AG10803 (cell line): ENCODE results near the gene PTGES2.
A peak's percentile ranks its signal among the peaks of the same experiment; 100 is the strongest.

Source experiments
- DNase-seq: peaks from one replicate; pipeline ENCODE4 v3.0.0; 2010; ENCODE audit warnings: low read depth
- H3K4me3 ChIP-seq: 2 replicates; pipeline ENCODE4 v1.5.1; 2011; ENCODE audit warnings: mild to moderate bottlenecking, low read length, control low read depth
- TF ChIP-seq, protein P1 (sequence below): conservative IDR thresholded peaks from 2 replicates; pipeline ENCODE4 v1.5.1; 2011; ENCODE audit warnings: mild to moderate bottlenecking, low read length, control low read depth, inconsistent platforms

The PTGES2 gene

DNA sequence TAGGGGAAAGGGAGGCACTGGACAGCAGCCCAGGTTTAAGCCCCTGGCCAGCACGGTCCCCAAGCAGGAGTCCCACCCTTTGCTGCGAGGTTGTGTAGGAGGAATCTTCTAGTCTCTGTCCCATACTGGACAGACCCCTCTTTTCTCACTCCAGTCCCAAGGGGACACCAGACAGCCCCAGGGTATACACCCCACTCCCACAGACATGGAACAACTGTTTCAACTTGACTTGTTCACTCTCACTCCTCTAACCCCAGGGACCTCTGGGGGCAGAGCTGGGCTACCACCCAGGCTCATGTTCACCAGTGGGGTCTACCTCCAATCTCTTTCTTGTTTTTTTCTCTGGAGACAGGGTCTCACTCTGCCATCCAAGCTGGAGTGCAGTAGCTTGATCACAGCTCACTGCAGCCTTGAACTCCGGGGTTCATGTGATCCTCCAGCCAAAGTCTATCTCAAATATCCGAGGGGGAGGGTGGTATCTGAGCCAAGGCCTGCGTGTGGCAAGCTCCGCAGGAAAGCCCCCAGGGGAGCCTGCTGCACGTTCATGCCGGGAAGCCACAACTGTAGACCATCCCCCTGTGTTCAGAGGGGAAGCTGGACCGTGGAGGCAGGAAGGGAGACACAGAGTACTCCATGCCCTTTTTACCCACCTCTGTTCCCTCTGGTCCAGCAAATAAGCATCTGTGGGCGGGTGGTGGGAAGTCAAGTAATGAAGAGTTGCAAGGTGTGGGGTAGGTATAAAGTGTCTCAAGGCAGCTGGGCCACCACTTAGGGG lies 1.8 kb downstream of the PTGES2 start:
- TF ChIP-seq, protein P1, sequence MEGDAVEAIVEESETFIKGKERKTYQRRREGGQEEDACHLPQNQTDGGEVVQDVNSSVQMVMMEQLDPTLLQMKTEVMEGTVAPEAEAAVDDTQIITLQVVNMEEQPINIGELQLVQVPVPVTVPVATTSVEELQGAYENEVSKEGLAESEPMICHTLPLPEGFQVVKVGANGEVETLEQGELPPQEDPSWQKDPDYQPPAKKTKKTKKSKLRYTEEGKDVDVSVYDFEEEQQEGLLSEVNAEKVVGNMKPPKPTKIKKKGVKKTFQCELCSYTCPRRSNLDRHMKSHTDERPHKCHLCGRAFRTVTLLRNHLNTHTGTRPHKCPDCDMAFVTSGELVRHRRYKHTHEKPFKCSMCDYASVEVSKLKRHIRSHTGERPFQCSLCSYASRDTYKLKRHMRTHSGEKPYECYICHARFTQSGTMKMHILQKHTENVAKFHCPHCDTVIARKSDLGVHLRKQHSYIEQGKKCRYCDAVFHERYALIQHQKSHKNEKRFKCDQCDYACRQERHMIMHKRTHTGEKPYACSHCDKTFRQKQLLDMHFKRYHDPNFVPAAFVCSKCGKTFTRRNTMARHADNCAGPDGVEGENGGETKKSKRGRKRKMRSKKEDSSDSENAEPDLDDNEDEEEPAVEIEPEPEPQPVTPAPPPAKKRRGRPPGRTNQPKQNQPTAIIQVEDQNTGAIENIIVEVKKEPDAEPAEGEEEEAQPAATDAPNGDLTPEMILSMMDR = no peak
- H3K4me3 ChIP-seq = peak overlapping the region; percentile 17
- DNase-seq = no peak

DNA sequence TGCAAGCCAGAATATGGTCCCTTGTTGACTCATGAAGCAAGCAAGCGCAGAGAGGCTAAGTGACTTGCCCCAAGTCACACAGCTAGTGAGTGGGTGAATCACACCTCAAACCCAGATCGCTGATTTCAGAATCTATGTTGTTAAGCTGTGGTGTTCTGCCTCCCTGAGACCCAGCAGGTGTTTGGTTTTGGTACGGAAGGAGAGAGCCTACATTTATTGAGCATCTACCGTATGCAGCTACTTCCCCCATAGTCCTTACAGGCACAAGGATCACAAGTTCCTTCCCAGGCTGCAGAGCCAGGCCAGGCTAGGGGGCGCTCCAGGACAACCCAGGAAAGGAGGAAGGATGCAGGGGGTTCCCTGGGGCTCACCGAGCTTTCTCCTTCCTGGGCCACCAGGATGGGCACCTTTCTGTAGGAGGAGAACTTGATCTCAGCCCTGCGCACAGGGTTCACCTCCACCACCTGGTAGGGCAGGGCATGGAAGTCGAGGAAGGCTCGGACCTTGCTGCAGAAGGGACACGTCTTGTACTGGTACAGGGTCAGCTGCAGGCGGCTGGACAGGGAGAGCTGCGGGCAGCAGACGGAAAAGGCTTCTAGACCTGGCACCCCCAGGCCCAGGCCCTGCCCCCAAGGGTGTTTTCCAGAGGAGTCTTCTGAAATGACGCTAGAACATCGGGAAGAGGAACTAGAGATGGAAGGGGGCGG lies 2.5 kb downstream of the PTGES2 start:
- DNase-seq = peak; percentile 49
- no peak overlapping the region for H3K4me3 ChIP-seq
- TF ChIP-seq, protein P1 = peak; percentile 60

DNA sequence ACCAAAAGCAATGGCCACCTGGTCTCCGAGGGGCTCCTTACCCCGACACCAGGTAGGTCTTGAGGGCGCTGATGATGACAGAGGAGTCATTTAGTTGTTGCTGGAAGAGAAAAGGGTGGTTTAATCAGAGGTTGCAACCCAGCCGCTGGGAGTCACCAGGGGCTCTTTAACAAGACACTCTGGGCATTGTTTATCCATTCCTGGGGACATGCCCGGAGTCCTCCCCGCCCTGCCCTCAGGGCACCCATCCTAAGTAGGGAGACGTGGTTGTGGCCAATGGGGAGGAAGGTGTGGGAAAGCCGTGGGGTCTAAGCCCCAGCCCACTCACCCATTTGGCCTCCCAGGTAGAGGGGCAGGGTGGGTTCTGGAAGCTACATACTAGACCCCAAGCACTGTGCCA lies 3.1 kb downstream of the PTGES2 start:
- TF ChIP-seq, protein P1 = no peak
- H3K4me3 ChIP-seq = no peak overlapping the region

DNA sequence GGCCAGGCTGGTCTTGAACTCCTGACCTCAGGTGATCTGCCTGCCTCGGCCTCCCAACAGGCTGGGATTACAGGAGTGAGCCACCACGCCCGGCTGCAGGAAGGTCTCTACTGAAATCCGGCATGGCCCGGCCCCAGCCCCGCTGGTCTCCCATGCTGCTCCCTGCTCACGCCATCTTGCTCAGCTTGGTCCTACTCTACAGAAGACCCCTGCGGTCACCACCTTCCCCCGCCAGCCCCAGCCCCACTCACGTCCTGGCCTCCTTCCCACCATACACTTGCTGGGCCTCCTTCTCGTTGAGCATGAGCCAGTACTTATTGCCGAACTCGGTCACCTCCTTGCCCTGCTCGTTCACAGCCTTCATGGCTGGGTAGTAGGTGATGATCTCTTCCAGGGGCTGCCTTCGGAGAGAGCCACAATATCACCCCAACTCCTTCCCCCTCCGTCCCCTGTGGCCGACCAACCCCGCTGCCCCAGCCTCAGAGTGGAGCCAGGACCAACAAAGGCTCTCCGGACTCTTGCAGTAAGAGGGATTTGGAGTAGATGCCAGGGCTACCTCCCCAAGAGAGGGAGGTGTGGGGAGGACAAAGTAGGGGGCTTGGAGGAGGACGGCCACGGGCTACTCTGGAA lies 4.0 kb downstream of the PTGES2 start:
- no peak overlapping the region for H3K4me3 ChIP-seq

More for the DNA sequence above, 3.1 kb downstream of the PTGES2 start:
- no peak for DNase-seq

DNA sequence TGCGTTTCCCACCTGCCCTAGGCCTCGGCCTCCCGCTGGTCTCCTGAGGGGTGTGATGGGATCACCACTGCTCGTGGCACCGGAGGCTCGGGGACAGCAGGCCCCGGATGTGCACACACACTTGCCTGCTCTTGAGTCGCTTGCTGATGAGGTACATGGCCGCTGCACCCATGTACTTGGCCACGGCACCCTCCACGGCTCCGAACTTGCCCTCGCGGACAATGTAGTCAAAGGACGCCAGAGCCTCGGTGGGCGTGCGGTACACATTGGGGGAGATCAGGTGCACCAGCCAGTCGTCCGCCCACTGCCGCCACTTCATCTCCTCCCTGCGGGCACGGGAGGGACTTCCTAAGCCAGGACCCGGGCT lies 4.7 kb downstream of the PTGES2 start:
- DNase-seq = no peak
- H3K4me3 ChIP-seq = no peak overlapping the region
- TF ChIP-seq, protein P1 = no peak

More for the DNA sequence above, 4.0 kb downstream of the PTGES2 start:
- DNase-seq = no peak
- TF ChIP-seq, protein P1 = no peak

DNA sequence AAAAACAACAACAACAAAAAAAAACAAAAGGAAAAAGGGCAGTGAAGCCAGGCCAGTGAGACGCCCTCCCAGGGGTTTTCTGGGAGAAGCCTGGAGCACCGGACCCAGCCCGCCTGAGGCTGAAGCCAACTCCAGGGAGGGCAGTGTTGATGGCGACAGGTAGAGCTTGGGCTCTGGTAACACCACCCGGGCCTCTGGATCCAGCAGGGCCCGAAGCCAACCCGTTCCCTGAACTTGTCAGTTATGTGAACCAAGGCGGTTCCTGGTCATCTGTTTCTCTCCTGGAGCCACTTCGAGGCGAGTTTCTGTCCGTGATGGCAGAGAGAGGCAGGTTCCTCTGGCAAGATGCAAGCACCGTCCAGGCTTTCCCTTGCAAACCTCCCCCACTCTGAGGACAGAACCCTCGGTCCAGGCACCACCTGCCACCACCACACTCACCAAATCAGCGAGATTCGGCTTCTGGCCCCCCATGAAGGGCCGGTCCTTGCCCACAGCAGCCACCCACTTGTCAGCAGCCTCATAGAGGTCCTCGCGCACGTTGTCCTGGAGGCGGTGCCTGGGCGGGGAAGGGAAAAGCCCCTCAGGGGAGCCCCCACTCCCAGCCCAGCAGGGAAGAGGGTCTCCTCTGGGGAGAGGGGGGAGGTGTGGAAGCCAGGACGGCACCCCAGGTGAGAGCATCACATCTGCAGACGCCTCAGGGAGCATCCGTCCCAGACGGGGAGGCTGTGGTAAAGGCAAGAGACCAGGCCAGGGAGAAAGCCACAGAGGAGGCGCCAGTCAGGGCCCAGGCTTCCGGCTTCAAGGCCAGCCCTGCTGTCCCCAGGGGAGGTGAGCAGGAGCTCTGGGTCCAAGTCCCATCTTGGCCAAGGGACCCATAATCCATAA lies 5.4 kb downstream of the PTGES2 start:
- no peak for DNase-seq
- H3K4me3 ChIP-seq = no peak overlapping the region
- TF ChIP-seq, protein P1 = no peak
